A549 (cell line): Measurements from ENCODE around the gene FGF1.

Experiments used
- CBX2 ChIP-seq: fragments of 200-600 bp; sonication (generic); IDR thresholded peaks from 2 replicates; pipeline ENCODE4 v1.6.1; 2016; ENCODE audit warnings: low read depth, mild to moderate bottlenecking, borderline replicate concordance
- CTCF ChIP-seq: fragments of >200 bp; sonication (Bioruptor Twin); formaldehyde crosslinking; IDR thresholded peaks from 3 replicates; pipeline ENCODE4 v1.5.1; 2016
- EHMT2 ChIP-seq: fragments of 200-600 bp; sonication (generic); IDR thresholded peaks from 2 replicates; pipeline ENCODE4 v1.6.1; 2016; ENCODE audit warnings: antibody characterized with exemption, low read depth, mild to moderate bottlenecking, moderate library complexity
- GATA3 ChIP-seq: IDR thresholded peaks from 2 replicates; pipeline ENCODE4 v1.6.1; 2012; ENCODE audit warnings: borderline replicate concordance
- HMGXB4 ChIP-seq: fragments of 250-450 bp; sonication (Bioruptor Pico); IDR thresholded peaks from 2 replicates; pipeline ENCODE4 v1.5.0; 2021; ENCODE audit warnings: mild to moderate bottlenecking, moderate library complexity, borderline replicate concordance
- JUN ChIP-seq, 2 experiments: fragments of >200 bp; sonication (Bioruptor Twin); formaldehyde crosslinking; IDR thresholded peaks; 2 replicates in 1 of 2; 3 replicates in 1 of 2; pipeline ENCODE4 v1.6.1; 2016 to 2017
- KDM5A ChIP-seq: fragments of 200-600 bp; sonication (generic); IDR thresholded peaks from 2 replicates; pipeline ENCODE4 v1.6.1; 2016; ENCODE audit warnings: antibody characterized with exemption, mild to moderate bottlenecking
- MAX ChIP-seq: IDR thresholded peaks from 2 replicates; pipeline ENCODE4 v1.6.1; 2012
- NR3C1 ChIP-seq: fragments of >200 bp; sonication (Bioruptor Twin); formaldehyde crosslinking; IDR thresholded peaks from 3 replicates; pipeline ENCODE4 v1.6.1; 2017
- POLR2AphosphoS2 ChIP-seq: conservative IDR thresholded peaks from 2 replicates; pipeline ENCODE4 v1.6.1; 2012; ENCODE audit warnings: low read length, improper control_type of control experiment, inconsistent platforms
- RAD21 ChIP-seq, 2 experiments: fragments of >200 bp in 1 of 2; sonication (Bioruptor Twin) in 1 of 2; formaldehyde crosslinking in 1 of 2; IDR thresholded peaks in 1 of 2; conservative IDR thresholded peaks in 1 of 2; 2 replicates in 1 of 2; 3 replicates in 1 of 2; pipeline ENCODE4 v1.6.1; 2012 to 2018; ENCODE audit warnings: inconsistent platforms in 1 of 2
- REST ChIP-seq: fragments of 200-600 bp; sonication (generic); IDR thresholded peaks from 2 replicates; pipeline ENCODE4 v1.6.1; 2016; ENCODE audit warnings: antibody characterized with exemption, mild to moderate bottlenecking, moderate library complexity
- SREBF2 ChIP-seq: fragments of 450-650 bp; IDR thresholded peaks from 2 replicates; pipeline ENCODE4 v1.6.1; 2014; ENCODE audit warnings: mild to moderate bottlenecking, moderate library complexity
- USF2 ChIP-seq: fragments of 450-650 bp; IDR thresholded peaks from 2 replicates; pipeline ENCODE4 v1.6.1; 2014; ENCODE audit warnings: antibody characterized with exemption

GRCh38 chr5:142715291-142715690, 29.4 kb upstream of the FGF1 start:
- TF ChIP-seq CTCF (no peak), CBX2 (no peak), EHMT2 (no peak), KDM5A (no peak), USF2 (no peak), JUN (IDR thresholded peaks at IDR 0.05) (no peak), GATA3 (no peak), MAX (no peak), REST (no peak), HMGXB4 (CRISPR knock-in tag) (no peak), SREBF2 (no peak), RAD21 (conservative IDR thresholded peaks at IDR 0.05 in 1 of 2, IDR thresholded peaks at IDR 0.05 in 1 of 2) (no peak), NR3C1 (no peak), POLR2AphosphoS2 (no peak)
